WTC11 (cell line): ENCODE results near the gene KCNG1. TPM values are rescaled to one million over a fixed set of nuclear protein-coding genes. Genes with fewer than 3 reads are reported as not detected.

Source experiments
- ATAC-seq: fragments of 200-7000 bp; cut with Tn5 transposase; 2 replicates; pipeline ENCODE4 v1.10.0; 2021; ENCODE audit warnings: mild to moderate bottlenecking, moderate library complexity
- CTCF ChIA-PET: fragments of 300-600 bp; sonication (Branson Sonifier 250); formaldehyde crosslinking; loops from one replicate; lab custom pipeline; 2021; ENCODE audit warnings: antibody characterized with exemption; lab: Charles Lee
- POLR2A ChIA-PET: fragments of 350-600 bp; sonication (Branson Sonifier 250); formaldehyde crosslinking; loops from one replicate; lab custom pipeline; 2021; ENCODE audit warnings: antibody characterized with exemption; lab: Charles Lee
- DNase-seq: peaks from one replicate; pipeline ENCODE4 v3.0.0; 2021; ENCODE audit warnings: low spot score
- H3K27ac Mint-ChIP-seq: 2 replicates; pipeline ENCODE4 v1.8.0; 2021; ENCODE audit warnings: mixed read lengths
- H3K27me3 Mint-ChIP-seq: 2 replicates; pipeline ENCODE4 v1.8.0; 2021; ENCODE audit warnings: low read depth, mild to moderate bottlenecking, moderate library complexity, mixed read lengths
- H3K36me3 Mint-ChIP-seq: 2 replicates; pipeline ENCODE4 v1.8.0; 2021; ENCODE audit warnings: mixed read lengths
- H3K4me1 Mint-ChIP-seq: 2 replicates; pipeline ENCODE4 v1.8.0; 2022; ENCODE audit warnings: mixed read lengths
- H3K4me3 Mint-ChIP-seq: 2 replicates; pipeline ENCODE4 v1.8.0; 2021; ENCODE audit warnings: mild to moderate bottlenecking, moderate library complexity, mixed read lengths
- H3K9me3 Mint-ChIP-seq: 2 replicates; pipeline ENCODE4 v1.8.0; 2021; ENCODE audit warnings: mixed read lengths
- ATF1 ChIP-seq: sonication (generic); formaldehyde crosslinking; IDR thresholded peaks from 2 replicates; pipeline ENCODE4 v1.8.1; 2023; ENCODE audit warnings: mild to moderate bottlenecking, moderate library complexity, missing genetic modification reagents
- CBFB ChIP-seq: sonication (generic); formaldehyde crosslinking; IDR thresholded peaks from 2 replicates; pipeline ENCODE4 v1.8.1; 2022; ENCODE audit warnings: mild to moderate bottlenecking, low read depth, missing genetic modification reagents
- FOXJ3 ChIP-seq: sonication (generic); formaldehyde crosslinking; IDR thresholded peaks from 2 replicates; pipeline ENCODE4 v1.9.0; 2021; ENCODE audit warnings: missing genetic modification reagents, mild to moderate bottlenecking, borderline replicate concordance
- IRF2 ChIP-seq: sonication (generic); formaldehyde crosslinking; IDR thresholded peaks from 2 replicates; pipeline ENCODE4 v1.8.0; 2022; ENCODE audit warnings: low read depth, missing genetic modification reagents, borderline replicate concordance
- MYBL2 ChIP-seq: sonication (generic); formaldehyde crosslinking; IDR thresholded peaks from 2 replicates; pipeline ENCODE4 v1.8.1; 2023; ENCODE audit warnings: mild to moderate bottlenecking, moderate library complexity, missing genetic modification reagents
- NR2C2 ChIP-seq: sonication (generic); formaldehyde crosslinking; IDR thresholded peaks from 2 replicates; pipeline ENCODE4 v1.8.0; 2022; ENCODE audit warnings: mild to moderate bottlenecking, missing genetic modification reagents
- RORB ChIP-seq: fragments of 250-450 bp; sonication (Bioruptor Pico); IDR thresholded peaks from 2 replicates; pipeline ENCODE4 v1.9.0; 2021; ENCODE audit warnings: mild to moderate bottlenecking
- TP53 ChIP-seq: sonication (generic); formaldehyde crosslinking; IDR thresholded peaks from 2 replicates; pipeline ENCODE4 v1.8.1; 2023; ENCODE audit warnings: mild to moderate bottlenecking, missing genetic modification reagents
- ZNF121 ChIP-seq: sonication (generic); formaldehyde crosslinking; IDR thresholded peaks from 2 replicates; pipeline ENCODE4 v1.8.0; 2023; ENCODE audit warnings: missing genetic modification reagents
- ZNF219 ChIP-seq: sonication (generic); formaldehyde crosslinking; IDR thresholded peaks from 2 replicates; pipeline ENCODE4 v1.8.0; 2023; ENCODE audit warnings: missing genetic modification reagents, mild to moderate bottlenecking, borderline replicate concordance
- ZNF263 ChIP-seq: sonication (generic); formaldehyde crosslinking; IDR thresholded peaks from 2 replicates; pipeline ENCODE4 v1.8.1; 2022; ENCODE audit warnings: low read depth, mild to moderate bottlenecking, moderate library complexity, missing genetic modification reagents
- ZNF396 ChIP-seq: fragments of 250-450 bp; sonication (Bioruptor Pico); IDR thresholded peaks from 2 replicates; pipeline ENCODE4 v1.8.0; 2021; ENCODE audit warnings: mild to moderate bottlenecking, moderate library complexity, borderline replicate concordance
- ZNF423 ChIP-seq: fragments of 250-450 bp; sonication (Bioruptor Pico); IDR thresholded peaks from 2 replicates; pipeline ENCODE4 v2.1.2; 2022; ENCODE audit warnings: mild to moderate bottlenecking, moderate library complexity
- total RNA-seq: library from RNA; stranded (reverse); gene quantifications from 3 replicates; pipeline ENCODE4 v1.2.3, GENCODE V29; 2021
- TF ChIP-seq, protein P1 (sequence below): sonication (generic); formaldehyde crosslinking; IDR thresholded peaks from 2 replicates; pipeline ENCODE4 v1.8.0; 2023; ENCODE audit warnings: missing genetic modification reagents
- TF ChIP-seq, protein P2 (sequence below): fragments of 250-450 bp; sonication (Bioruptor Pico); IDR thresholded peaks from 2 replicates; pipeline ENCODE4 v1.9.0; 2021; ENCODE audit warnings: mild to moderate bottlenecking, borderline replicate concordance
- TF ChIP-seq, protein P3 (sequence below): sonication (generic); formaldehyde crosslinking; IDR thresholded peaks from 2 replicates; pipeline ENCODE4 v1.8.1; 2023; ENCODE audit warnings: mild to moderate bottlenecking, missing genetic modification reagents, moderate library complexity
- TF ChIP-seq, protein P4 (sequence below): sonication (generic); formaldehyde crosslinking; IDR thresholded peaks from 2 replicates; pipeline ENCODE4 v1.8.1; 2023; ENCODE audit warnings: mild to moderate bottlenecking, missing genetic modification reagents
- TF ChIP-seq, protein P5 (sequence below): sonication (generic); formaldehyde crosslinking; IDR thresholded peaks from 2 replicates; pipeline ENCODE4 v1.8.0; 2023; ENCODE audit warnings: missing genetic modification reagents, mild to moderate bottlenecking, borderline replicate concordance
- TF ChIP-seq, protein P6 (sequence below): fragments of 250-450 bp; sonication (Bioruptor Pico); IDR thresholded peaks from 2 replicates; pipeline ENCODE4 v1.9.0; 2021; ENCODE audit warnings: mild to moderate bottlenecking

Gene KCNG1
- total RNA-seq, 1 experiment from 2014 or later: 34.6 TPM

DNA sequence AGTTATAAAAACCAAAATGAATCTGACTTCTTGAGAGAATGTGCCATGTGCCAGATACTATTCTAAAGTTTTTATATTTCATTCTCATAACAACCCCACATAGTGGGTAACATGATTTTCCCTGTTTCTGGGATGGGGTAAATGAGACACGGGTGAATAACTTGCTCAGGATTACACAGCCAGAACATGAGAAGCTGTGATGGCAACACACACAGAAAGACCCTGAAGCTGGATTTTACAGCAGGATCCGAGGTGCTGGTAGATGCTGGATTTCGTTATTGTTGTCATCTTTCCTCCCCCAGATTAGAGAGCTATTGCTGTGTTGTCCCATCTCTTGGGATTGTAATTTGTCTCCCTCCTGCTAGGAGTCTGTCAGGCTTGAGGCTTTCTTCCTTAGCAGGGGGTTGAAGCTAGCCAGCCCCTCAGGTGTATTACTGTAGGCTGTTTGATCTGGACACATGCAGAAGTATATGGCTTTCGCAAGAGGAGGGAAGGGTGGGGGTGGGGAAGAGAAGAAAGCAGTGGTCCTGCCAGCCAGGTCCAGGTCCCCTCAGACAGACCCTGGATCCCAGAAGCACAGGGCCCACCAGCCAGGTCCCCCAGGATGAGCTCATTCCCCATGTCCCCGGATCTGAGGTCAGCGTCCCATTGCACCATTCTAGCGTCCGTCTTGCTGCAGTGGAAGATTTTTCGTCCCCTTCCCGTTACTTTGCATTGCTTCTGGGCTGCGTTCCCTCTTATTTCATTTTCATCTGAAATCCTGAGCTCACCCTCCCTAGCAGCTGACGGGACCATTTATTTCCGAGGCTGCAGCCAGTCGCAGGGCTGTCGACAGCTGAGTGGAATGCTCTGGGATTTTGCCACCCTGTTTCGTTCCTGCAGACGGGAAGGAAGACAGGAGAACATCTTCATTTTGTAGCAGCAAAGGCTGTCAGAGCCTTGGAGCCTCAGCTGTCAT, 7.3 kb upstream of the KCNG1 start:
- POLR2A ChIA-PET: no interaction called here
- no peak for ATAC-seq

More for the DNA sequence above, 7.3 kb upstream of the KCNG1 start:
- peaks cover 51% of the 10 kb centered on the region for H3K27me3 Mint-ChIP-seq
- H3K36me3 Mint-ChIP-seq: peaks cover 6% of the 10 kb centered on the region
- CTCF ChIA-PET: interaction anchor here (0.6 to 4.5 kb wide), 8 partner anchors 12 to 296 kb away, joined by 3 to 39 read pairs (median 4); no protein-coding TSS in a partner anchor
- H3K27ac Mint-ChIP-seq: no peak overlapping the region
- TF ChIP-seq, protein P1, sequence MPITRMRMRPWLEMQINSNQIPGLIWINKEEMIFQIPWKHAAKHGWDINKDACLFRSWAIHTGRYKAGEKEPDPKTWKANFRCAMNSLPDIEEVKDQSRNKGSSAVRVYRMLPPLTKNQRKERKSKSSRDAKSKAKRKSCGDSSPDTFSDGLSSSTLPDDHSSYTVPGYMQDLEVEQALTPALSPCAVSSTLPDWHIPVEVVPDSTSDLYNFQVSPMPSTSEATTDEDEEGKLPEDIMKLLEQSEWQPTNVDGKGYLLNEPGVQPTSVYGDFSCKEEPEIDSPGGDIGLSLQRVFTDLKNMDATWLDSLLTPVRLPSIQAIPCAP (CRISPR knock-in tag): no peak
- no peak for TF ChIP-seq NR2C2 (CRISPR knock-in tag)
- TF ChIP-seq TP53 (CRISPR knock-in tag): no peak
- TF ChIP-seq IRF2 (CRISPR knock-in tag): no peak
- TF ChIP-seq MYBL2 (CRISPR knock-in tag): no peak
- no peak for TF ChIP-seq ZNF423 (CRISPR knock-in tag)
- TF ChIP-seq CBFB: no peak
- no peak for TF ChIP-seq ZNF263 (CRISPR knock-in tag)
- TF ChIP-seq FOXJ3 (CRISPR knock-in tag): no peak
- TF ChIP-seq ZNF396 (CRISPR knock-in tag): no peak
- TF ChIP-seq, protein P2, sequence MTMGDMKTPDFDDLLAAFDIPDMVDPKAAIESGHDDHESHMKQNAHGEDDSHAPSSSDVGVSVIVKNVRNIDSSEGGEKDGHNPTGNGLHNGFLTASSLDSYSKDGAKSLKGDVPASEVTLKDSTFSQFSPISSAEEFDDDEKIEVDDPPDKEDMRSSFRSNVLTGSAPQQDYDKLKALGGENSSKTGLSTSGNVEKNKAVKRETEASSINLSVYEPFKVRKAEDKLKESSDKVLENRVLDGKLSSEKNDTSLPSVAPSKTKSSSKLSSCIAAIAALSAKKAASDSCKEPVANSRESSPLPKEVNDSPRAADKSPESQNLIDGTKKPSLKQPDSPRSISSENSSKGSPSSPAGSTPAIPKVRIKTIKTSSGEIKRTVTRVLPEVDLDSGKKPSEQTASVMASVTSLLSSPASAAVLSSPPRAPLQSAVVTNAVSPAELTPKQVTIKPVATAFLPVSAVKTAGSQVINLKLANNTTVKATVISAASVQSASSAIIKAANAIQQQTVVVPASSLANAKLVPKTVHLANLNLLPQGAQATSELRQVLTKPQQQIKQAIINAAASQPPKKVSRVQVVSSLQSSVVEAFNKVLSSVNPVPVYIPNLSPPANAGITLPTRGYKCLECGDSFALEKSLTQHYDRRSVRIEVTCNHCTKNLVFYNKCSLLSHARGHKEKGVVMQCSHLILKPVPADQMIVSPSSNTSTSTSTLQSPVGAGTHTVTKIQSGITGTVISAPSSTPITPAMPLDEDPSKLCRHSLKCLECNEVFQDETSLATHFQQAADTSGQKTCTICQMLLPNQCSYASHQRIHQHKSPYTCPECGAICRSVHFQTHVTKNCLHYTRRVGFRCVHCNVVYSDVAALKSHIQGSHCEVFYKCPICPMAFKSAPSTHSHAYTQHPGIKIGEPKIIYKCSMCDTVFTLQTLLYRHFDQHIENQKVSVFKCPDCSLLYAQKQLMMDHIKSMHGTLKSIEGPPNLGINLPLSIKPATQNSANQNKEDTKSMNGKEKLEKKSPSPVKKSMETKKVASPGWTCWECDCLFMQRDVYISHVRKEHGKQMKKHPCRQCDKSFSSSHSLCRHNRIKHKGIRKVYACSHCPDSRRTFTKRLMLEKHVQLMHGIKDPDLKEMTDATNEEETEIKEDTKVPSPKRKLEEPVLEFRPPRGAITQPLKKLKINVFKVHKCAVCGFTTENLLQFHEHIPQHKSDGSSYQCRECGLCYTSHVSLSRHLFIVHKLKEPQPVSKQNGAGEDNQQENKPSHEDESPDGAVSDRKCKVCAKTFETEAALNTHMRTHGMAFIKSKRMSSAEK (CRISPR knock-in tag): no peak
- TF ChIP-seq, protein P3, sequence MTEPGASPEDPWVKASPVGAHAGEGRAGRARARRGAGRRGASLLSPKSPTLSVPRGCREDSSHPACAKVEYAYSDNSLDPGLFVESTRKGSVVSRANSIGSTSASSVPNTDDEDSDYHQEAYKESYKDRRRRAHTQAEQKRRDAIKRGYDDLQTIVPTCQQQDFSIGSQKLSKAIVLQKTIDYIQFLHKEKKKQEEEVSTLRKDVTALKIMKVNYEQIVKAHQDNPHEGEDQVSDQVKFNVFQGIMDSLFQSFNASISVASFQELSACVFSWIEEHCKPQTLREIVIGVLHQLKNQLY: no peak
- no peak for TF ChIP-seq ZNF121
- no peak for TF ChIP-seq ATF1 (CRISPR knock-in tag)
- TF ChIP-seq, protein P4, sequence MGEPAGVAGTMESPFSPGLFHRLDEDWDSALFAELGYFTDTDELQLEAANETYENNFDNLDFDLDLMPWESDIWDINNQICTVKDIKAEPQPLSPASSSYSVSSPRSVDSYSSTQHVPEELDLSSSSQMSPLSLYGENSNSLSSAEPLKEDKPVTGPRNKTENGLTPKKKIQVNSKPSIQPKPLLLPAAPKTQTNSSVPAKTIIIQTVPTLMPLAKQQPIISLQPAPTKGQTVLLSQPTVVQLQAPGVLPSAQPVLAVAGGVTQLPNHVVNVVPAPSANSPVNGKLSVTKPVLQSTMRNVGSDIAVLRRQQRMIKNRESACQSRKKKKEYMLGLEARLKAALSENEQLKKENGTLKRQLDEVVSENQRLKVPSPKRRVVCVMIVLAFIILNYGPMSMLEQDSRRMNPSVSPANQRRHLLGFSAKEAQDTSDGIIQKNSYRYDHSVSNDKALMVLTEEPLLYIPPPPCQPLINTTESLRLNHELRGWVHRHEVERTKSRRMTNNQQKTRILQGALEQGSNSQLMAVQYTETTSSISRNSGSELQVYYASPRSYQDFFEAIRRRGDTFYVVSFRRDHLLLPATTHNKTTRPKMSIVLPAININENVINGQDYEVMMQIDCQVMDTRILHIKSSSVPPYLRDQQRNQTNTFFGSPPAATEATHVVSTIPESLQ (CRISPR knock-in tag): no peak
- TF ChIP-seq, protein P5, sequence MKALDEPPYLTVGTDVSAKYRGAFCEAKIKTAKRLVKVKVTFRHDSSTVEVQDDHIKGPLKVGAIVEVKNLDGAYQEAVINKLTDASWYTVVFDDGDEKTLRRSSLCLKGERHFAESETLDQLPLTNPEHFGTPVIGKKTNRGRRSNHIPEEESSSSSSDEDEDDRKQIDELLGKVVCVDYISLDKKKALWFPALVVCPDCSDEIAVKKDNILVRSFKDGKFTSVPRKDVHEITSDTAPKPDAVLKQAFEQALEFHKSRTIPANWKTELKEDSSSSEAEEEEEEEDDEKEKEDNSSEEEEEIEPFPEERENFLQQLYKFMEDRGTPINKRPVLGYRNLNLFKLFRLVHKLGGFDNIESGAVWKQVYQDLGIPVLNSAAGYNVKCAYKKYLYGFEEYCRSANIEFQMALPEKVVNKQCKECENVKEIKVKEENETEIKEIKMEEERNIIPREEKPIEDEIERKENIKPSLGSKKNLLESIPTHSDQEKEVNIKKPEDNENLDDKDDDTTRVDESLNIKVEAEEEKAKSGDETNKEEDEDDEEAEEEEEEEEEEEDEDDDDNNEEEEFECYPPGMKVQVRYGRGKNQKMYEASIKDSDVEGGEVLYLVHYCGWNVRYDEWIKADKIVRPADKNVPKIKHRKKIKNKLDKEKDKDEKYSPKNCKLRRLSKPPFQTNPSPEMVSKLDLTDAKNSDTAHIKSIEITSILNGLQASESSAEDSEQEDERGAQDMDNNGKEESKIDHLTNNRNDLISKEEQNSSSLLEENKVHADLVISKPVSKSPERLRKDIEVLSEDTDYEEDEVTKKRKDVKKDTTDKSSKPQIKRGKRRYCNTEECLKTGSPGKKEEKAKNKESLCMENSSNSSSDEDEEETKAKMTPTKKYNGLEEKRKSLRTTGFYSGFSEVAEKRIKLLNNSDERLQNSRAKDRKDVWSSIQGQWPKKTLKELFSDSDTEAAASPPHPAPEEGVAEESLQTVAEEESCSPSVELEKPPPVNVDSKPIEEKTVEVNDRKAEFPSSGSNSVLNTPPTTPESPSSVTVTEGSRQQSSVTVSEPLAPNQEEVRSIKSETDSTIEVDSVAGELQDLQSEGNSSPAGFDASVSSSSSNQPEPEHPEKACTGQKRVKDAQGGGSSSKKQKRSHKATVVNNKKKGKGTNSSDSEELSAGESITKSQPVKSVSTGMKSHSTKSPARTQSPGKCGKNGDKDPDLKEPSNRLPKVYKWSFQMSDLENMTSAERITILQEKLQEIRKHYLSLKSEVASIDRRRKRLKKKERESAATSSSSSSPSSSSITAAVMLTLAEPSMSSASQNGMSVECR (CRISPR knock-in tag): no peak
- no peak for TF ChIP-seq RORB
- TF ChIP-seq ZNF219 (CRISPR knock-in tag): no peak
- TF ChIP-seq, protein P6, sequence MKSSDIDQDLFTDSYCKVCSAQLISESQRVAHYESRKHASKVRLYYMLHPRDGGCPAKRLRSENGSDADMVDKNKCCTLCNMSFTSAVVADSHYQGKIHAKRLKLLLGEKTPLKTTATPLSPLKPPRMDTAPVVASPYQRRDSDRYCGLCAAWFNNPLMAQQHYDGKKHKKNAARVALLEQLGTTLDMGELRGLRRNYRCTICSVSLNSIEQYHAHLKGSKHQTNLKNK: no peak
- no peak overlapping the region for H3K4me3 Mint-ChIP-seq
- no peak for DNase-seq
- H3K9me3 Mint-ChIP-seq: peaks cover 15% of the 10 kb centered on the region
- 0 out of 2 replicates have a peak, but pooled peaks cover 3% of the 10 kb centered on the region for H3K4me1 Mint-ChIP-seq
